Mesenteric fat pad (tissue), 1 donor: ENCODE data around the gene TMED6. TPM values are rescaled to one million over a fixed set of nuclear protein-coding genes. Genes with fewer than 3 reads are reported as not detected.
A peak's percentile ranks its signal among the peaks of the same experiment; 100 is the strongest.

Source experiments
- DNase-seq: peaks from one replicate; pipeline ENCODE4 v3.0.0-alpha.2; 2020; ENCODE audit warnings: low spot score
- total RNA-seq: library from RNA; stranded (reverse); fragmentation: NEBNext Ultra II Directional; extraction: Animal tissue kit (Norgen Biotek cat#: 25700); gene quantifications from one replicate; pipeline ENCODE4 v1.2.1, GENCODE V29; 2021
- donor health status: DM: yes; HTN: yes; CAD: no.

Gene TMED6
- total RNA-seq, 1 donor from 2014 or later, result 1.2 TPM

GRCh38 chr16:69324585-69325253, 26.9 kb downstream of the TMED6 start:
- DNase-seq, result peak; percentile 77

GRCh38 chr16:69324013-69324531, 27.5 kb downstream of the TMED6 start:
- peak; percentile 89 for DNase-seq

GRCh38 chr16:69323415-69323814, 28.2 kb downstream of the TMED6 start:
- no peak for DNase-seq

- no peak for DNase-seq
These were observed 29.2 kb downstream of the TMED6 start for GRCh38 chr16:69322343-69322742.

- DNase-seq, result peak; percentile 65
These were observed 30.5 kb downstream of the TMED6 start for GRCh38 chr16:69321080-69321479.

- DNase-seq, result peak; percentile 53
These were observed 30.9 kb downstream of the TMED6 start for GRCh38 chr16:69320740-69321073.

GRCh38 chr16:69319826-69320739, 31.5 kb downstream of the TMED6 start:
- peak; percentile 82 for DNase-seq

- DNase-seq, result peak; percentile 65
These were observed 32.2 kb downstream of the TMED6 start for GRCh38 chr16:69319381-69319780.

- peak; percentile 69 for DNase-seq
These were observed 32.7 kb downstream of the TMED6 start for GRCh38 chr16:69318911-69319289.

GRCh38 chr16:69318177-69318910, 33.2 kb downstream of the TMED6 start:
- peak; percentile 87 for DNase-seq

- DNase-seq, result peak; percentile 87
These were observed 35.0 kb downstream of the TMED6 start for GRCh38 chr16:69316595-69317034.

GRCh38 chr16:69315486-69316311, 35.9 kb downstream of the TMED6 start:
- DNase-seq, result peak; percentile 71

GRCh38 chr16:69314534-69314933, 37.1 kb downstream of the TMED6 start:
- peak; percentile 53 for DNase-seq

- no peak for DNase-seq
These were observed 38.1 kb downstream of the TMED6 start for GRCh38 chr16:69313469-69313868.

- peak; percentile 90 for DNase-seq
These were observed 39.8 kb downstream of the TMED6 start for GRCh38 chr16:69311533-69312387.

- peak; percentile 99 for DNase-seq
These were observed 40.7 kb downstream of the TMED6 start, which contains the start of gene VPS4A for GRCh38 chr16:69310653-69311532. VPS4A (plus strand) TSS chr16:69311350; CDS start chr16:69311512, 162 bp downstream.

GRCh38 chr16:69309316-69309715, 42.3 kb downstream of the TMED6 start:
- peak; percentile 79 for DNase-seq

- no peak for DNase-seq
These were observed 43.7 kb downstream of the TMED6 start for GRCh38 chr16:69307856-69308255.
